ENCODE results near the gene IRF2BP2. TPM values are rescaled to one million over a fixed set of nuclear protein-coding genes. Genes with fewer than 3 reads are reported as not detected.

The IRF2BP2 gene
- total RNA-seq, 2 donors from 2014 or later, result 82.7 to 83.3 TPM

GRCh38 chr1:234564035-234565029, 45.6 kb downstream of the IRF2BP2 start:
- Histone ChIP-seq H3K4me3 (no peak overlapping the region), H3K9me3 (no peaks in the 10 kb centered on the region), H3K36me3 (replicated peaks in 1 of 2; ENCODE audit: insufficient read depth in 1 of 2, low read depth in 2 of 2) (no peaks in the 10 kb centered on the region), H3K27ac (peak overlapping the region; percentile 25 to 70 (median 56)), H3K27me3 (no peaks in the 10 kb centered on the region), H3K4me1 (peaks cover 20% of the 10 kb centered on the region)
- WGBS, 2 donors, result 49 to 52% methylated on average over 7 of the region's 7 CpGs
- TF ChIP-seq CTCF (IDR thresholded peaks at IDR 0.05) (peak in 2 of 7 experiments; percentile 10 to 33), POLR2A (IDR thresholded peaks at IDR 0.05) (no peak)
- peak in 3 of 4 donors; percentile 45 to 69 (median 57) for DNase-seq
- intact Hi-C loops (cut with DNase I), result no loop called here
- peak; percentile 92 for ATAC-seq

GRCh38 chr1:234562334-234562733, 47.6 kb downstream of the IRF2BP2 start:
- Histone ChIP-seq H3K27ac (peak overlapping the region in 3 of 4 donors; percentile 29 to 43 (median 40)), H3K27me3 (no peaks in the 10 kb centered on the region), H3K9me3 (no peaks in the 10 kb centered on the region), H3K4me3 (no peak overlapping the region), H3K36me3 (replicated peaks in 1 of 2; ENCODE audit: insufficient read depth in 1 of 2, low read depth in 2 of 2) (no peaks in the 10 kb centered on the region), H3K4me1 (peaks cover 20% of the 10 kb centered on the region)
- peak in 1 of 4 donors; percentile 36 for DNase-seq
- TF ChIP-seq CTCF (IDR thresholded peaks at IDR 0.05) (no peak), POLR2A (IDR thresholded peaks at IDR 0.05) (no peak)
- peak; percentile 22 for ATAC-seq
- WGBS, 2 donors, result 28 to 37% methylated on average over 7 of the region's 7 CpGs
- intact Hi-C loops (cut with DNase I), result no loop called here

- Histone ChIP-seq H3K4me3 (no peak overlapping the region), H3K27me3 (no peaks in the 10 kb centered on the region), H3K9me3 (no peaks in the 10 kb centered on the region), H3K27ac (no peak overlapping the region), H3K36me3 (replicated peaks in 1 of 2; ENCODE audit: insufficient read depth in 1 of 2, low read depth in 2 of 2) (no peaks in the 10 kb centered on the region), H3K4me1 (peaks cover 20% of the 10 kb centered on the region)
- ATAC-seq, result no peak
- DNase-seq, result no peak
- intact Hi-C loops (cut with DNase I), result no loop called here
- 77 to 84% methylated on average over 5 of the region's 5 CpGs for WGBS, 2 donors
- TF ChIP-seq POLR2A (IDR thresholded peaks at IDR 0.05) (no peak), CTCF (IDR thresholded peaks at IDR 0.05) (no peak)
These were observed 48.7 kb downstream of the IRF2BP2 start for GRCh38 chr1:234561319-234561718.

GRCh38 chr1:234559902-234560676, 49.9 kb downstream of the IRF2BP2 start:
- Histone ChIP-seq H3K4me1 (peaks cover 16% of the 10 kb centered on the region), H3K27me3 (no peaks in the 10 kb centered on the region), H3K27ac (no peak overlapping the region), H3K4me3 (no peak overlapping the region), H3K36me3 (replicated peaks in 1 of 2; ENCODE audit: insufficient read depth in 1 of 2, low read depth in 2 of 2) (no peaks in the 10 kb centered on the region), H3K9me3 (no peaks in the 10 kb centered on the region)
- WGBS, 2 donors, result 91 to 93% methylated on average over 12 to 14 of the region's 14 CpGs
- ATAC-seq (no peak), DNase-seq (no peak)
- intact Hi-C loops (cut with DNase I), result loop anchor here (5.0 kb wide), 1 partner anchor 37 kb away; no protein-coding TSS in a partner anchor
- TF ChIP-seq CTCF (IDR thresholded peaks at IDR 0.05) (no peak), POLR2A (IDR thresholded peaks at IDR 0.05) (no peak)
